NT2/D1 (cell line): Measurements from ENCODE around the gene ZFAND2B.

Experiments
- DNase-seq: peaks from one replicate; pipeline ENCODE4 v3.0.0-alpha.2; 2011; ENCODE audit warnings: low read depth, low spot score
- H3K27me3 ChIP-seq: 2 replicates; pipeline ENCODE4 v1.6.0; 2011; ENCODE audit warnings: mild to moderate bottlenecking; ENCODE audit not compliant: insufficient read length, insufficient read depth
- H3K36me3 ChIP-seq: 2 replicates; pipeline ENCODE4 v1.6.1; 2011; ENCODE audit warnings: mild to moderate bottlenecking, low read length, mixed read lengths; ENCODE audit not compliant: insufficient read depth, insufficient read length
- H3K4me1 ChIP-seq: 2 replicates; pipeline ENCODE4 v1.5.1; 2011; ENCODE audit not compliant: insufficient read depth, insufficient read length
- H3K4me3 ChIP-seq: 2 replicates; pipeline ENCODE4 v1.5.1; 2011; ENCODE audit warnings: low read depth; ENCODE audit not compliant: insufficient read length
- H3K9ac ChIP-seq: 2 replicates; pipeline ENCODE4 v1.6.0; 2011; ENCODE audit warnings: low read depth; ENCODE audit not compliant: insufficient read length
- H3K9me3 ChIP-seq: 2 replicates; pipeline ENCODE4 v1.5.1; 2011; ENCODE audit warnings: mild to moderate bottlenecking, low read length; ENCODE audit not compliant: insufficient read depth
- SUZ12 ChIP-seq: IDR thresholded peaks from 2 replicates; pipeline ENCODE4 v1.6.1; 2011; ENCODE audit not compliant: insufficient read length, insufficient read depth; ENCODE audit errors: extremely low read depth
- YY1 ChIP-seq: IDR thresholded peaks from 2 replicates; pipeline ENCODE4 v1.6.1; 2011; ENCODE audit not compliant: insufficient read length, insufficient read depth
- ZNF274 ChIP-seq: IDR thresholded peaks from 2 replicates; pipeline ENCODE4 v1.6.1; 2011; ENCODE audit warnings: mild to moderate bottlenecking, low read depth, low read length

Gene ZFAND2B

GRCh38 chr2:219172231-219173154, 34.1 kb upstream of the ZFAND2B start:
- Histone ChIP-seq H3K9ac (no peak overlapping the region), H3K9me3 (no peaks in the 10 kb centered on the region), H3K4me3 (no peak overlapping the region), H3K4me1 (no peaks in the 10 kb centered on the region), H3K36me3 (peaks cover 37% of the 10 kb centered on the region), H3K27me3 (no peaks in the 10 kb centered on the region)
- no peak for TF ChIP-seq ZNF274
- TF ChIP-seq SUZ12 = no peak
- no peak for TF ChIP-seq YY1
- DNase-seq = no peak

DNA sequence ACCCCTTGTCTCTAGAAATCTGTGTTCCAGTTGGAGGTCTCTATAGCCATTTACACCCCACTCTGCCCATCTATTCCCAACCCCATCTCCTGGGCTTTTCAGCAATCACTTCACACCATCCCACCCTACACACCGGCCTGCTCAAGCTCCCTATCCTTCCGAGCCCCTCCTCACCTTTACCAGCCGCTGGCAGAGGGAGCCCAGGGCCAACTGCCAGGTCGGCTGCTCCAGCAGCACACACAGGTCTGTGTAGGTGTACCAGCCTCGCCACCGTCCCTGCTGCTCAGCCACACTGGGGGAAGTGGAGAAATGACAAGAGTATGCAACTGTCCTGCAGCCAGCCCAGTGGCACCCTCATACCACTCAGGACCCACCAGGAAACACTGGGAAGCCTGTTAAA, 33.4 kb upstream of the ZFAND2B start:
- H3K4me3 ChIP-seq = no peak overlapping the region
- no peaks in the 10 kb centered on the region for H3K4me1 ChIP-seq
- H3K36me3 ChIP-seq = peaks cover 37% of the 10 kb centered on the region
- H3K9me3 ChIP-seq = no peaks in the 10 kb centered on the region
- TF ChIP-seq YY1 (no peak), SUZ12 (no peak)
- DNase-seq = no peak
- no peaks in the 10 kb centered on the region for H3K27me3 ChIP-seq
- H3K9ac ChIP-seq = no peak overlapping the region

DNA sequence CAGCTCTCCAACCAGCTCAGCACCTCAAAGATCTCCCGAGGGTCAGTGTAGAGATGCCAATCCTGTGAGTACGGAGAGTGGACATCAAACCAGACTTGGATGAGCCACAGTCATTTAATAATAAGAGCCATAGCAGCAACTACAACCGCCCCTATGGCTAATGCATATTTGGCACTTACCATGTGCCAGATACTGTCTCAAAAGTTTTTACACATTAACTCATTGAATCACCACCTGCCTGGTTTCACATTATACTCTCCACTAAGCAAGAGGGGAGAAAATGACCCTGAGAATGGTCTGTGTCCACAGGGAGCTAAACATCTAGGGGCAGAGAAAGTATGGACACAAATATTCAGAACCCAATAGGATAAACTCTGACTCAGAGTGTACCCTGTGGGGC, 32.4 kb upstream of the ZFAND2B start:
- Histone ChIP-seq H3K36me3 (peaks cover 37% of the 10 kb centered on the region), H3K27me3 (no peaks in the 10 kb centered on the region), H3K4me1 (no peaks in the 10 kb centered on the region), H3K9me3 (no peaks in the 10 kb centered on the region), H3K4me3 (no peak overlapping the region), H3K9ac (no peak overlapping the region)
- TF ChIP-seq YY1 (no peak), SUZ12 (no peak), ZNF274 (no peak)
- no peak for DNase-seq

- Histone ChIP-seq H3K9ac (no peak overlapping the region), H3K4me1 (no peaks in the 10 kb centered on the region), H3K36me3 (peaks cover 43% of the 10 kb centered on the region), H3K9me3 (no peaks in the 10 kb centered on the region), H3K27me3 (no peaks in the 10 kb centered on the region), H3K4me3 (no peak overlapping the region)
- TF ChIP-seq YY1 = no peak
- TF ChIP-seq ZNF274 = no peak
- TF ChIP-seq SUZ12 = no peak
- no peak for DNase-seq
These were observed 31.8 kb upstream of the ZFAND2B start for GRCh38 chr2:219174801-219175200.

DNA sequence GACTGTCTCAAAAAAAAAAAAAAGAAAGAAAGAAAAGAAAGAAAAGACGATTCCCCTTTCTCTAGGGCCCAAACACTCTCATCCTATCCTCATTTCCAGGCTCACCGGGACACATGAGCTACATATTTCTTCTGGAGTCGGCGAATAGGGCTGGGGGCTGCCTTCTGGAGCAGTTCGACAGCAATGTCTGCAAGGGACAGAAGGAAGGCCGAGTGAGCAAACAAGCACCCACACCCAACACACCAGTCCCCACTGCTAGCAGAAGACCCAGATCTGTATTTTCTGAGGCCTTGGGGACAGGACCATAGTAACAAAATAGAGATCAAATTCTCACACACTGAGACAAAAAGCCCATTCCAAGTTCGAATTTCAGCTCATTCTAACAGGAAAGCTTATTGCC, 31.1 kb upstream of the ZFAND2B start:
- no peak for TF ChIP-seq ZNF274
- TF ChIP-seq YY1 = no peak
- TF ChIP-seq SUZ12 = no peak
- no peaks in the 10 kb centered on the region for H3K4me1 ChIP-seq
- no peak overlapping the region for H3K4me3 ChIP-seq
- DNase-seq = no peak
- no peaks in the 10 kb centered on the region for H3K9me3 ChIP-seq
- peaks cover 50% of the 10 kb centered on the region for H3K36me3 ChIP-seq
- no peaks in the 10 kb centered on the region for H3K27me3 ChIP-seq
- peak overlapping the region; percentile 92 for H3K9ac ChIP-seq

DNA sequence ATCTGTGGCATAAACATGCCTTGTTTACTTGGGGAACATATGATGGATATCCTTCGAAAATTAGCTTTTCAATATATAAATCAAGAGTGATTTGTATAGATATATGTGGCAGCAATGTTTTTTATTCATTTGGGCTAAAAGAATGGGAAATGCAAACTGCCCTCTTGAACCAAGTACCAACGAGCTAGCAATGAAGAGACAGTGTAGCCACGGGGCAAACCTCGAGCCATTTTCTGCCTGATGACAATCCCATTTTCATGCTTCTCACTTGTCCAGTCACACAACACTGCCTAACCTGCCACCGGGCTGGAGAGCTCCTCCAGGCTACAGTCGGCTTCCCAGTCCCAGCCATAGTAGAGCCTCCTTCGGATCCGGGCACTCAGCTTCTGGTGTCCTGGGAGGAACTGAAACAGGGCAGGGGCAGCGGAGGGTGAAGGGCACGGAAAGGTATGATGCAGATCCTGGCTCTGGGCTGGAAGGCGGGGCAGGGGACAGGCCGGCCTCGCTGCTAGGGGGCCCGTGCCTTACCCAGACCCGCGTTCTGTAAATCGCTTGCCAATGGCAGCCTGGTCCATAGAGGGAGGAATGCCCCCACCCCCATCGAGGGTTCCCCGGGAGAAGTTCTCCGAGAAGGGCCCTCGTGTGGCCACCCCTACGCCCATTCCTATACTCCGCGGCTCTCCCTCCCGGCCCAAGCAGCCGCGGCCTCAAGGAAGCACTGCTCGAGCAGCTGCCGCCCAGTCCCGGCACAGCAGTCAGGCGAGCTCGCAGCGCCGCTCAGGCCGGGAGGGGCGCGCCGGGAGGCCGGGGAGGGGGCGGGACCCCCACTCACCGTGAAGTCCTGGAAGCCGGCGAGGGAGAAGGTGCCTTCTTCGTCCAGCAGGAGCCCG, 30.4 kb upstream of the ZFAND2B start:
- peak overlapping the region; percentile 86 for H3K4me3 ChIP-seq
- no peak for TF ChIP-seq SUZ12
- TF ChIP-seq YY1 = no peak
- TF ChIP-seq ZNF274 = no peak
- peaks cover 56% of the 10 kb centered on the region for H3K36me3 ChIP-seq
- no peaks in the 10 kb centered on the region for H3K9me3 ChIP-seq
- H3K27me3 ChIP-seq = no peaks in the 10 kb centered on the region
- no peaks in the 10 kb centered on the region for H3K4me1 ChIP-seq
- peak overlapping the region; percentile 92 for H3K9ac ChIP-seq
- DNase-seq = no peak
